PC-9 (cell line): ENCODE data around the gene PIP.

Experiments used
- CTCF ChIP-seq: fragments of 200-600 bp; sonication (generic); conservative IDR thresholded peaks from 2 replicates; pipeline ENCODE4 v1.6.1; 2017; ENCODE audit warnings: mixed run types, antibody characterized with exemption, mild to moderate bottlenecking, moderate library complexity
- EZH2 ChIP-seq: fragments of 200-600 bp; sonication (generic); IDR thresholded peaks from 2 replicates; pipeline ENCODE4 v1.8.0; 2017; ENCODE audit warnings: antibody characterized with exemption, low read depth

- TF ChIP-seq CTCF (no peak), EZH2 (no peak)
Measured at GRCh38 chr7:143176128-143176527, 44.3 kb downstream of the PIP start.
